AG10803 (cell line): ENCODE results near the gene CDKN2D.
"Not testable (repeated sequence)": the region's sequence is repeated elsewhere in the genome, so short reads cannot be mapped to it uniquely, and the experiment has no call there.

Source experiments
- DNase-seq: peaks from one replicate; pipeline ENCODE4 v3.0.0; 2010; ENCODE audit warnings: low read depth
- H3K4me3 ChIP-seq: 2 replicates; pipeline ENCODE4 v1.5.1; 2011; ENCODE audit warnings: mild to moderate bottlenecking, low read length, control low read depth
- TF ChIP-seq, protein P1 (sequence below): conservative IDR thresholded peaks from 2 replicates; pipeline ENCODE4 v1.5.1; 2011; ENCODE audit warnings: mild to moderate bottlenecking, low read length, control low read depth, inconsistent platforms

The CDKN2D gene

DNA sequence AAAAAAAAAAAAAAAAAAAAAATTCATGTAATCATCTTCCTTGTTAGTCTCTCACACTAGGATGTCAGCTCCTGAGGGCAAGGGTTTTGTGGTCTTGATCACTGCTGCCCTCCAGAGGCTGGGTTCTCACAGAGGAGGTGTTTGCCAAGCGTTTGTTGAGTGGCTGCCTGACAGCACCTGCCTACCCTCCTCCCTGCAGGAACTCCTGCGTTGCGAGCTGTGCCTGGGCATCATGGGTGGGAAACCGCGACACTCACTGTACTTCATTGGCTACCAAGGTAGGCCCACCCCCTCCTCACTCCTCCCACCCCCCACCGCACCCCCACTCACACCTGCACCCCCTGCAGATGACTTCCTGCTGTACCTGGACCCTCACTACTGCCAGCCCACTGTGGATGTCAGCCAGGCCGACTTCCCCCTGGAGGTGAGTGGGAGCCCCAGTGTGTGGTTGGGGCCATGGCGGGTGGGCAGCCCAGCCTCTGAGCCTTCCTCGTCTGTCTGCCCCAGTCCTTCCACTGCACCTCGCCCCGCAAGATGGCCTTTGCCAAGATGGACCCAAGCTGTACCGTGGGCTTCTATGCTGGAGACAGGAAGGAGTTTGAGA lies 17.0 kb downstream of the CDKN2D start:
- peak; percentile 41 for DNase-seq
- H3K4me3 ChIP-seq = no peak overlapping the region
- TF ChIP-seq, protein P1, sequence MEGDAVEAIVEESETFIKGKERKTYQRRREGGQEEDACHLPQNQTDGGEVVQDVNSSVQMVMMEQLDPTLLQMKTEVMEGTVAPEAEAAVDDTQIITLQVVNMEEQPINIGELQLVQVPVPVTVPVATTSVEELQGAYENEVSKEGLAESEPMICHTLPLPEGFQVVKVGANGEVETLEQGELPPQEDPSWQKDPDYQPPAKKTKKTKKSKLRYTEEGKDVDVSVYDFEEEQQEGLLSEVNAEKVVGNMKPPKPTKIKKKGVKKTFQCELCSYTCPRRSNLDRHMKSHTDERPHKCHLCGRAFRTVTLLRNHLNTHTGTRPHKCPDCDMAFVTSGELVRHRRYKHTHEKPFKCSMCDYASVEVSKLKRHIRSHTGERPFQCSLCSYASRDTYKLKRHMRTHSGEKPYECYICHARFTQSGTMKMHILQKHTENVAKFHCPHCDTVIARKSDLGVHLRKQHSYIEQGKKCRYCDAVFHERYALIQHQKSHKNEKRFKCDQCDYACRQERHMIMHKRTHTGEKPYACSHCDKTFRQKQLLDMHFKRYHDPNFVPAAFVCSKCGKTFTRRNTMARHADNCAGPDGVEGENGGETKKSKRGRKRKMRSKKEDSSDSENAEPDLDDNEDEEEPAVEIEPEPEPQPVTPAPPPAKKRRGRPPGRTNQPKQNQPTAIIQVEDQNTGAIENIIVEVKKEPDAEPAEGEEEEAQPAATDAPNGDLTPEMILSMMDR = peak; percentile 34

DNA sequence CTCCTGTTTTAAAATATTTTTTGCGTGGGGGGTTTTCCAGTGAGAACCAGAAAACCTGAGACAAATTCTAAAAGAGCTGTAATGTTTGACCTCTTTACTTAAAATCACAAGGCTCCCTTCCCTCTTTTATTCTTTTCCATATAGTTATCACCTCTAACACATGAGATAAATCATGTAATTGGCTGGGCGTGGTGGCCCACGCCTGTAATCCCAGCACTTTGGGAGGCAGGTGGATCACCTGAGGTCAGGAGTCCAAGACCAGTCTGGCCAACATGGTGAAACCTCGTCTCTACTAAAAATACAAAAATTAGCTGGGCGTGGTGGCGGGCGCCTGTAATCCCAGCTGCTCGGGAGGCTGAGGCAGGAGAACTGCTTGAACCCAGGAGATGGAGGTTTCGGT lies 17.8 kb downstream of the CDKN2D start:
- not testable (repeated sequence) for DNase-seq, H3K4me3 ChIP-seq

DNA sequence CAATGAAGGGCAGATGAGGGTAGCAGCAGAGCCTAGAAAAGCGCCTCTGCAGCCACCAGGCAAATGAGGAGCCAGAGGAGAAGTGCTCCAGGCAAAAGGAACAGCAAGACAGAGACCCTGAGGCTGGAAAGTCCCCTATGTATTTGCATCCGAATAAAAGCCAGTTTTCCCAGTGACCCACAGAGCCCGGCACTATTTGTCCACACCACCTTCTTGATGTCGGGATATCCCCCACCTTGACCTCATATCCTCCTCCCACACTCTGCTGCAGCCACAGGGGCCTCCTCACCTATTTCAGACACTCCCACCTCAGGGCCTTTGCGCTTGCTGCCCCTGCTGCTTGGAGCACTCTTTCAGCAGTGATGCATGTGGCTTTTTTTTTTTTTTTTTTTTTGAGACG lies 18.4 kb downstream of the CDKN2D start:
- no peak for DNase-seq
- no peak overlapping the region for H3K4me3 ChIP-seq
- TF ChIP-seq, protein P1 = no peak

DNA sequence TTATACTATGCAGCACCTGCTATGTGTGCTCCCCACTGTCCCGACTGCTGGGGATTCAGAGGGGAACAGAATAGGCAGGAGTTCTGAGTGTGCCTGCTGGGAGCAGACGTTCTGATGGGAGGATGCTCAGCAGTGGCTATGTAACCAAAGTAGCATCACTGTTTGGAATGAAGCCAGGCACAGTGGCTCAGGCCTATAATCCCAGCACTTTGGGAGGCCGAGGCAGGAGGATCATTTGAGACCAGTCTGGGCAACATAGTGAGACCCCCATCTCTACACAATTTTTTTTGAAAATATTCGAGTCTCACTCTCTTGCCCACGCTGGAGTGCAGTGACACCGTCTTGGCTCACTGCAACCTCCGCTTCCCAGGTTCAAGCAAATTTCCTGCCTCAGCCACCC lies 19.0 kb downstream of the CDKN2D start:
- no peak for DNase-seq
- H3K4me3 ChIP-seq = no peak overlapping the region
- TF ChIP-seq, protein P1 = no peak

DNA sequence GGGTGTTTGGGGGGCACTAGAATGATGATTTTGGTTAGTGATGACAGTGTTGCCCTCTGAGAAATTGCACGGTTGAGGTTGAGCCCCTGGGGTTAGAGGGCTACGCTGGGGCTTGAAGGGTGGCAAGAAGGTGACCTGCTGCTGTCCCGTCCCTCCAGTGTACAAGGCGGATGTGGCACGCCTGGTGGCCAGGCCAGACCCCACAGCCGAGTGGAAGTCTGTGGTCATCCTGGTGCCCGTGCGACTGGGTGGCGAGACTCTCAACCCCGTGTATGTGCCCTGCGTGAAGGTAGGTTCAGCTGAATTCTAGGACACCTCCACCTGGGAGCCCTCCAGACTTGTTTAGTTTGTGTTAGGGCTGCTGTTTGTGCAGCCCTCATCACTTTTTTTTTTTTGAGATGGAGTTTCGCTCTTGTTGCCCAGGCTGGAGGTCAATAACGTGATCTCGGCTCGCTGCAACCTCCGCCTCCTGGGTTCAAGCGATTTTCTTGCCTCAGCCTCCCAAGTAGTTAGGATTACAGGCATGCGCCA lies 20.0 kb downstream of the CDKN2D start:
- H3K4me3 ChIP-seq = no peak overlapping the region
- TF ChIP-seq, protein P1 = no peak
- DNase-seq = no peak

DNA sequence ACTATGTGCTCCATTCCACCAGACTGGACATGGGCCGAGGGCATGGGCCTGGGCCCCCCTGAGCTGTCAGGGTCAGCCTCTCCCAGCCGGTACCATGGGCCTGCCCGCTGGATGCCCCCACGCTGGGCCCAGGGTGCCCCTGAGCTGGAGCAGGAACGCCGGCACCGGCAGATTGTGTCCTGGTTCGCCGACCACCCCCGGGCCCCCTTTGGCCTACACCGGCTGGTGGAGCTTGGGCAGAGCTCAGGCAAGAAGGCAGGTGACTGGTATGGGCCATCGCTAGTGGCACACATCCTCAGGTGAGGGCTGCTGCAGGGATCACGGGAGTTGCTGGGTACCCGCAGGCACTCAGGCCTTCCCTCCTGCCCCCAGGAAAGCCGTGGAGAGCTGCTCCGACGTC lies 22.0 kb downstream of the CDKN2D start:
- DNase-seq = no peak
- TF ChIP-seq, protein P1 = no peak
- no peak overlapping the region for H3K4me3 ChIP-seq

DNA sequence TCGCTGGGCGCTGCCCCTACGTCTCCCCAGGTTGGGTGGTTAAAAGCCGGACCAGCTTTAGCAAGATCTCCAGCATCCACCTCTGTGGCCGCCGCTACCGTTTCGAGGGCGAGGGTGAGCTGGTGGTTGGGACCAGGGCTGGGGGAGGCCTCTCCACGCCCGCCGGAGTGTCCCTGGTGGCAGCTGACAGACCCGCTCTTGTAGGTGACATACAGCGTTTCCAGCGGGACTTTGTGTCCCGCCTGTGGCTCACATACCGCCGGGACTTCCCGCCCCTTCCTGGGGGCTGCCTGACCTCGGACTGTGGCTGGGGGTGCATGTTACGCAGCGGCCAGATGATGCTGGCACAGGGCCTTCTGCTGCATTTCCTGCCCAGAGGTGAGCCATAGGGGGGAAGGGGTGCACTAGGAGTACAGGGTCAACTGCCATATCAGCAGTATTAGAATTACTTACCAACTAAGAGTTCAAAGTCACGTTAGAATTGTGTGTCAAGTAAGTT lies 24.0 kb downstream of the CDKN2D start:
- DNase-seq = no peak
- TF ChIP-seq, protein P1 = no peak
- H3K4me3 ChIP-seq = peak overlapping the region; percentile 82
